HEK293 (cell line): Measurements from ENCODE around the gene CNPY4.

Experiments
- ATF2 ChIP-seq: fragments of 450-650 bp; formaldehyde crosslinking; IDR thresholded peaks from 2 replicates; pipeline ENCODE4 v1.5.1; 2016; ENCODE audit warnings: missing biosample characterization, missing genetic modification characterization, low read depth
- BCL6B ChIP-seq: fragments of 450-650 bp; formaldehyde crosslinking; IDR thresholded peaks from 2 replicates; pipeline ENCODE4 v1.5.1; 2017; ENCODE audit warnings: missing biosample characterization, missing genetic modification characterization
- EGR2 ChIP-seq: fragments of 450-650 bp; formaldehyde crosslinking; IDR thresholded peaks from 2 replicates; pipeline ENCODE4 v1.5.1; 2016; ENCODE audit warnings: low read depth, missing biosample characterization, missing genetic modification characterization
- HOXC10 ChIP-seq: sonication (generic); formaldehyde crosslinking; IDR thresholded peaks from 2 replicates; pipeline ENCODE4 v1.8.1; 2023; ENCODE audit warnings: mild to moderate bottlenecking, missing genetic modification reagents
- INSM2 ChIP-seq: fragments of 450-650 bp; formaldehyde crosslinking; IDR thresholded peaks from 2 replicates; pipeline ENCODE4 v1.5.1; 2016; ENCODE audit warnings: missing biosample characterization, missing genetic modification characterization
- KLF7 ChIP-seq: fragments of 450-650 bp; formaldehyde crosslinking; IDR thresholded peaks from 2 replicates; pipeline ENCODE4 v1.5.1; 2016; ENCODE audit warnings: missing biosample characterization, missing genetic modification characterization, borderline replicate concordance
- MZF1 ChIP-seq: fragments of 450-650 bp; formaldehyde crosslinking; IDR thresholded peaks from 2 replicates; pipeline ENCODE4 v1.5.1; 2017; ENCODE audit warnings: missing biosample characterization, missing genetic modification characterization, borderline replicate concordance
- SETDB1 ChIP-seq: IDR thresholded peaks from one replicate; pipeline ENCODE4 v1.6.1; 2017; ENCODE audit warnings: mild to moderate bottlenecking, low read length, moderate library complexity, mixed read lengths; ENCODE audit not compliant: insufficient read length
- SP3 ChIP-seq: fragments of 450-650 bp; formaldehyde crosslinking; IDR thresholded peaks from 2 replicates; pipeline ENCODE4 v1.5.1; 2016; ENCODE audit warnings: missing biosample characterization, missing genetic modification characterization
- ZBTB26 ChIP-seq: fragments of 450-650 bp; formaldehyde crosslinking; optimal IDR thresholded peaks from 2 replicates; pipeline ENCODE3; 2016; ENCODE audit warnings: missing biosample characterization, mild to moderate bottlenecking, missing genetic modification characterization
- ZIC2 ChIP-seq: fragments of 450-650 bp; formaldehyde crosslinking; IDR thresholded peaks from 2 replicates; pipeline ENCODE4 v1.5.1; 2016; ENCODE audit warnings: missing biosample characterization, missing genetic modification characterization
- ZNF121 ChIP-seq: fragments of 450-650 bp; formaldehyde crosslinking; IDR thresholded peaks from 2 replicates; pipeline ENCODE4 v1.5.1; 2016; ENCODE audit warnings: missing biosample characterization, missing genetic modification characterization
- ZNF138 ChIP-seq: fragments of 450-650 bp; formaldehyde crosslinking; IDR thresholded peaks from 2 replicates; pipeline ENCODE4 v1.5.1; 2016; ENCODE audit warnings: missing biosample characterization, missing genetic modification characterization, borderline replicate concordance
- ZNF140 ChIP-seq: fragments of 450-650 bp; formaldehyde crosslinking; IDR thresholded peaks from 2 replicates; pipeline ENCODE4 v1.5.1; 2016; ENCODE audit warnings: missing biosample characterization, missing genetic modification characterization
- ZNF175 ChIP-seq: fragments of 450-650 bp; formaldehyde crosslinking; IDR thresholded peaks from 2 replicates; pipeline ENCODE4 v1.5.1; 2016; ENCODE audit warnings: missing biosample characterization, missing genetic modification characterization
- ZNF202 ChIP-seq: fragments of 450-650 bp; formaldehyde crosslinking; IDR thresholded peaks from 2 replicates; pipeline ENCODE4 v1.5.1; 2016; ENCODE audit warnings: missing biosample characterization, missing genetic modification characterization, borderline replicate concordance
- ZNF23 ChIP-seq: fragments of 450-650 bp; formaldehyde crosslinking; IDR thresholded peaks from 2 replicates; pipeline ENCODE4 v1.5.1; 2016; ENCODE audit warnings: missing biosample characterization, missing genetic modification characterization, borderline replicate concordance
- ZNF248 ChIP-seq: fragments of 450-650 bp; formaldehyde crosslinking; IDR thresholded peaks from 2 replicates; pipeline ENCODE4 v1.5.1; 2017; ENCODE audit warnings: missing biosample characterization, missing genetic modification characterization
- ZNF26 ChIP-seq: fragments of 450-650 bp; formaldehyde crosslinking; IDR thresholded peaks from 2 replicates; pipeline ENCODE4 v1.5.1; 2016; ENCODE audit warnings: missing biosample characterization, missing genetic modification characterization
- ZNF266 ChIP-seq: fragments of 450-650 bp; formaldehyde crosslinking; IDR thresholded peaks from 2 replicates; pipeline ENCODE4 v1.5.1; 2016; ENCODE audit warnings: missing biosample characterization, missing genetic modification characterization, low read depth
- ZNF292 ChIP-seq: fragments of 450-650 bp; formaldehyde crosslinking; IDR thresholded peaks from 2 replicates; pipeline ENCODE4 v1.5.1; 2016; ENCODE audit warnings: low read depth, missing biosample characterization, missing genetic modification characterization, borderline replicate concordance
- ZNF324 ChIP-seq: fragments of 450-650 bp; formaldehyde crosslinking; IDR thresholded peaks from 2 replicates; pipeline ENCODE4 v1.5.1; 2016; ENCODE audit warnings: missing biosample characterization, missing genetic modification characterization
- ZNF362 ChIP-seq: fragments of 450-650 bp; formaldehyde crosslinking; IDR thresholded peaks from 2 replicates; pipeline ENCODE4 v1.5.1; 2016; ENCODE audit warnings: missing biosample characterization, missing genetic modification characterization
- ZNF391 ChIP-seq: fragments of 450-650 bp; formaldehyde crosslinking; IDR thresholded peaks from 2 replicates; pipeline ENCODE4 v1.5.1; 2016; ENCODE audit warnings: low read depth, missing biosample characterization, missing genetic modification characterization, borderline replicate concordance
- ZNF510 ChIP-seq: fragments of 450-650 bp; formaldehyde crosslinking; IDR thresholded peaks from 2 replicates; pipeline ENCODE4 v1.5.1; 2018; ENCODE audit warnings: mild to moderate bottlenecking, missing genetic modification characterization, missing biosample characterization; ENCODE audit not compliant: insufficient replicate concordance
- ZNF585B ChIP-seq: fragments of 450-650 bp; formaldehyde crosslinking; IDR thresholded peaks from 2 replicates; pipeline ENCODE4 v1.5.1; 2016; ENCODE audit warnings: missing biosample characterization, missing genetic modification characterization
- ZNF596 ChIP-seq: fragments of 450-650 bp; IDR thresholded peaks from 2 replicates; pipeline ENCODE4 v1.5.0; 2018; ENCODE audit warnings: missing biosample characterization, mild to moderate bottlenecking, missing genetic modification characterization, moderate library complexity
- ZNF658 ChIP-seq: fragments of 450-650 bp; formaldehyde crosslinking; IDR thresholded peaks from 2 replicates; pipeline ENCODE4; 2016; ENCODE audit warnings: missing biosample characterization, missing genetic modification characterization
- ZNF664 ChIP-seq: fragments of 450-650 bp; formaldehyde crosslinking; IDR thresholded peaks from 2 replicates; pipeline ENCODE4 v1.5.1; 2016; ENCODE audit warnings: missing biosample characterization, missing genetic modification characterization
- ZNF670 ChIP-seq: fragments of 450-650 bp; formaldehyde crosslinking; IDR thresholded peaks from 2 replicates; pipeline ENCODE4 v1.5.1; 2016; ENCODE audit warnings: missing biosample characterization, missing genetic modification characterization, low read depth
- ZNF776 ChIP-seq: fragments of 450-650 bp; formaldehyde crosslinking; IDR thresholded peaks from 2 replicates; pipeline ENCODE4 v1.5.0; 2017; ENCODE audit warnings: missing biosample characterization, missing genetic modification characterization, borderline replicate concordance
- ZNF791 ChIP-seq: fragments of 450-650 bp; formaldehyde crosslinking; IDR thresholded peaks from 2 replicates; pipeline ENCODE4 v1.5.1; 2016; ENCODE audit warnings: missing biosample characterization, missing genetic modification characterization

Gene CNPY4

GRCh38 chr7:100130608-100131453 is 11.4 kb downstream of the CNPY4 start (continued):
- TF ChIP-seq ZNF26, result no peak
- no peak for TF ChIP-seq KLF7 (tag by site-specific recombination)
- no peak for TF ChIP-seq ZNF266 (tag by site-specific recombination)
- TF ChIP-seq ZNF23 (tag by site-specific recombination), result no peak
- peak; percentile 58 for TF ChIP-seq ZIC2
- no peak for TF ChIP-seq BCL6B (tag by site-specific recombination)
- TF ChIP-seq ZNF664 (tag by site-specific recombination), result no peak
- TF ChIP-seq ZNF362 (tag by site-specific recombination), result no peak
- TF ChIP-seq ZNF140 (tag by site-specific recombination), result no peak
- TF ChIP-seq ZNF658 (tag by site-specific recombination), result no peak
- no peak for TF ChIP-seq ZBTB26 (tag by site-specific recombination)
- TF ChIP-seq ZNF776 (tag by site-specific recombination), result no peak
- no peak for TF ChIP-seq MZF1 (tag by site-specific recombination)
- TF ChIP-seq ATF2 (tag by site-specific recombination), result no peak
- TF ChIP-seq ZNF175 (tag by site-specific recombination), result no peak
- no peak for TF ChIP-seq ZNF510 (tag by site-specific recombination)
- peak; percentile 37; the same call in 1 of the 2 replicates for TF ChIP-seq ZNF391 (tag by site-specific recombination)
- no peak for TF ChIP-seq ZNF791
- TF ChIP-seq ZNF138, result no peak
- TF ChIP-seq SETDB1, result no peak
- TF ChIP-seq INSM2 (tag by site-specific recombination), result no peak
- TF ChIP-seq EGR2, result no peak
- TF ChIP-seq ZNF670 (tag by site-specific recombination), result no peak
- TF ChIP-seq ZNF292 (tag by site-specific recombination), result no peak
- TF ChIP-seq ZNF121 (tag by site-specific recombination), result peak; percentile 96
- no peak for TF ChIP-seq ZNF585B (tag by site-specific recombination)
- no peak for TF ChIP-seq ZNF248 (tag by site-specific recombination)
- no peak for TF ChIP-seq ZNF596 (tag by site-specific recombination)
- no peak for TF ChIP-seq HOXC10 (CRISPR knock-in tag)
- no peak for TF ChIP-seq SP3
- no peak for TF ChIP-seq ZNF324 (tag by site-specific recombination)
- TF ChIP-seq ZNF202 (tag by site-specific recombination), result no peak
